K562 (cell line): ENCODE measurements around the gene LRRC61. TPM values are rescaled to one million over a fixed set of nuclear protein-coding genes. Genes with fewer than 3 reads are reported as not detected.
A peak's percentile ranks its signal among the peaks of the same experiment; 100 is the strongest.

Source experiments
- CGGBP1 ChIP-seq: fragments of 250-450 bp; sonication (Bioruptor Pico); IDR thresholded peaks from 2 replicates; pipeline ENCODE4 v1.9.0; 2021; ENCODE audit warnings: mild to moderate bottlenecking
- CHD7 ChIP-seq: fragments of 200-600 bp; sonication (generic); IDR thresholded peaks from one replicate; pipeline ENCODE4 v1.6.1; 2012; ENCODE audit warnings: mild to moderate bottlenecking, low read depth, low read length, inconsistent platforms
- HMG20A ChIP-seq: fragments of 450-650 bp; formaldehyde crosslinking; conservative IDR thresholded peaks from 2 replicates; pipeline ENCODE4 v1.4.0; 2020; ENCODE audit warnings: mild to moderate bottlenecking, mixed read lengths
- KLF10 ChIP-seq: fragments of 250-450 bp; sonication (Bioruptor Pico); IDR thresholded peaks from 2 replicates; pipeline ENCODE4 v1.6.1; 2021; ENCODE audit warnings: matching md5 sums
- MLX ChIP-seq, 2 experiments: fragments of 450-650 bp in 1 of 2; sonication (generic) in 1 of 2; formaldehyde crosslinking; conservative IDR thresholded peaks; 2 replicates each; pipeline versions ENCODE4 v1.4.0 to v1.8.1; 2020 to 2022; ENCODE audit warnings: mild to moderate bottlenecking in 1 of 2, missing genetic modification reagents in 1 of 2
- NEUROD1 ChIP-seq: fragments of 150-350 bp; IDR thresholded peaks from 2 replicates; pipeline ENCODE4 v1.6.1; 2014; ENCODE audit warnings: borderline replicate concordance, low read length, low read depth; ENCODE audit not compliant: partially characterized antibody
- PCBP2 ChIP-seq: fragments of 200-400 bp; formaldehyde crosslinking; IDR thresholded peaks from 2 replicates; pipeline ENCODE4 v1.6.1; 2018; ENCODE audit warnings: low read length, low read depth, mild to moderate bottlenecking, moderate library complexity; ENCODE audit not compliant: poor library complexity, severe bottlenecking
- PREB ChIP-seq: sonication (generic); formaldehyde crosslinking; IDR thresholded peaks from 2 replicates; pipeline ENCODE4 v1.8.1; 2023; ENCODE audit warnings: mild to moderate bottlenecking, missing genetic modification reagents
- PYGO2 ChIP-seq: fragments of 450-650 bp; IDR thresholded peaks from 2 replicates; pipeline ENCODE4 v1.6.1; 2016; ENCODE audit warnings: mild to moderate bottlenecking, missing genetic modification characterization, moderate library complexity, missing compliant biosample characterization
- ZNF449 ChIP-seq: fragments of 250-450 bp; sonication (Bioruptor Pico); IDR thresholded peaks from 2 replicates; pipeline ENCODE4 v1.8.0; 2022; ENCODE audit warnings: moderate library complexity, mild to moderate bottlenecking, inconsistent platforms
- ZNF589 ChIP-seq: fragments of 200-800 bp; sonication (Bioruptor generic); IDR thresholded peaks from 2 replicates; pipeline ENCODE4 v1.6.1; 2016; ENCODE audit warnings: low read depth, missing genetic modification characterization, missing compliant biosample characterization
- polyA plus RNA-seq, 8 experiments: library from polyadenylated mRNA; depleted of rRNA in 4 of 8; stranded (reverse) in 5 of 8; unstranded in 3 of 8; fragments of >200 nt; fragmentation: Nextera tagmentation in 2 of 8; fragmentation: Illumina TruSeq in 1 of 8; extraction: Ambion mirVana in 2 of 8; extraction: Trizol in 1 of 8; gene quantifications; 2 replicates each; pipeline versions ENCODE4 v1.2.1 to v1.2.3, GENCODE V29; 2011 to 2014; ENCODE audit warnings: inconsistent platforms in 1 of 8, missing spikeins in 1 of 8
- total RNA-seq, 7 experiments: library from RNA; depleted of rRNA in 6 of 7; stranded (reverse); fragments of >200 nt in 6 of 7; fragmentation: Illumina TruSeq in 2 of 7; extraction: Trizol in 2 of 7; gene quantifications; 2 replicates each; pipeline versions ENCODE4 v1.2.1 to v1.2.3, GENCODE V29; 2011 to 2021; ENCODE audit warnings: low replicate concordance in 1 of 7

Gene LRRC61
- total and polyA plus RNA-seq, 9 of the 15 experiments (the other 6 are each of a cell fraction or from before 2014, with no cell fraction given), result 1.3 to 55.2 (median 35.2) TPM

GRCh38 chr7:150317748-150318444, 5.3 kb upstream of the LRRC61 start (continued):
- TF ChIP-seq ZNF449 (no peak), MLX (CRISPR knock-in tag; conservative IDR thresholded peaks at IDR 0.05) (no peak), CGGBP1 (no peak), HMG20A (no peak), NEUROD1 (no peak), KLF10 (CRISPR knock-in tag) (no peak), CHD7 (no peak), PYGO2 (no peak), PCBP2 (no peak), ZNF589 (CRISPR knock-in tag) (peak; percentile 65; the same call in 1 of the 2 replicates), PREB (CRISPR knock-in tag) (no peak)
